ENCODE data around the gene HS3ST5. TPM values are rescaled to one million over a fixed set of nuclear protein-coding genes. Genes with fewer than 3 reads are reported as not detected.

The HS3ST5 gene
- total RNA-seq, 1 experiment from 2014 or later = 0.29 TPM

DNA sequence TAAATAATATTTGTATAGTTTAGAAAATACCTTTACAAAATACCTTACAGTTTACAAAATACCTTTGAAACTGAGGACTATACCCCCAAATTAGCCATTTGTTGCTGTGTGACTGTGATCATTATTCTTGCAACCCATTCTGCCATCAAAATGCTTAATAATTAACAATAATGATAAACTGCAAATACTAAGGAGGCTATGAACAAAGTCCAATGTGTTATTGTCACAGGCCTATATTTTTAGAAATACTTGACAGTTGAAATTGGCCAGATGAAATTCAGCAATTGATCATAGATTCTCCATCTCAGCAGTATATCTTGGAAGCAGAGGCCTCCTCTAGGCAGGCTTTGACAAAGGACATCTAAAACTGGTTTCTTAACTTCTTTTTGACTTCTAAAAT is 178.6 kb downstream of the HS3ST5 start:
- no TSS peak for BruUV-seq (replicated peaks)
- Mint-ChIP-seq H3K9me3 (ENCODE audit: unreplicated experiment) (no peaks in the 10 kb centered on the region), H3K27me3 (ENCODE audit: insufficient read depth, unreplicated experiment) (no peaks in the 10 kb centered on the region), H3K4me1 (ENCODE audit: low read depth, unreplicated experiment) (peaks cover 19% of the 10 kb centered on the region), H3K36me3 (ENCODE audit: insufficient read depth, unreplicated experiment) (no peaks in the 10 kb centered on the region), H3K4me3 (ENCODE audit: unreplicated experiment) (no peak overlapping the region), H3K27ac (ENCODE audit: unreplicated experiment) (no peak overlapping the region)
- H3K27me3 ChIP-seq (replicated peaks; ENCODE audit: control insufficient read depth, insufficient read depth, low read length) = no peaks in the 10 kb centered on the region
- intact Hi-C loops (cut with micrococcal nuclease; ENCODE audit: unreplicated experiment) = no loop called here
- ChIA-PET POLR2A (no interaction called here), CTCF (no interaction called here)
- no peaks in the 10 kb centered on the region for H3K9me3 ChIP-seq
- H3K4me3 ChIP-seq (ENCODE audit: low read depth, low read length) = no peak overlapping the region
- peaks cover 34% of the 10 kb centered on the region for H3K4me1 ChIP-seq
- TF ChIP-seq, protein P1, sequence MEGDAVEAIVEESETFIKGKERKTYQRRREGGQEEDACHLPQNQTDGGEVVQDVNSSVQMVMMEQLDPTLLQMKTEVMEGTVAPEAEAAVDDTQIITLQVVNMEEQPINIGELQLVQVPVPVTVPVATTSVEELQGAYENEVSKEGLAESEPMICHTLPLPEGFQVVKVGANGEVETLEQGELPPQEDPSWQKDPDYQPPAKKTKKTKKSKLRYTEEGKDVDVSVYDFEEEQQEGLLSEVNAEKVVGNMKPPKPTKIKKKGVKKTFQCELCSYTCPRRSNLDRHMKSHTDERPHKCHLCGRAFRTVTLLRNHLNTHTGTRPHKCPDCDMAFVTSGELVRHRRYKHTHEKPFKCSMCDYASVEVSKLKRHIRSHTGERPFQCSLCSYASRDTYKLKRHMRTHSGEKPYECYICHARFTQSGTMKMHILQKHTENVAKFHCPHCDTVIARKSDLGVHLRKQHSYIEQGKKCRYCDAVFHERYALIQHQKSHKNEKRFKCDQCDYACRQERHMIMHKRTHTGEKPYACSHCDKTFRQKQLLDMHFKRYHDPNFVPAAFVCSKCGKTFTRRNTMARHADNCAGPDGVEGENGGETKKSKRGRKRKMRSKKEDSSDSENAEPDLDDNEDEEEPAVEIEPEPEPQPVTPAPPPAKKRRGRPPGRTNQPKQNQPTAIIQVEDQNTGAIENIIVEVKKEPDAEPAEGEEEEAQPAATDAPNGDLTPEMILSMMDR (IDR thresholded peaks at IDR 0.05; ENCODE audit: insufficient read depth in 1 of 2, low read depth in 1 of 2, low read length in 1 of 2, severe bottlenecking in 1 of 2, unreplicated experiment in 1 of 2) = no peak
- no peaks in the 10 kb centered on the region for H3K36me3 ChIP-seq (ENCODE audit: control insufficient read depth, insufficient read depth, low read length)
- no peak for DNase-seq

DNA sequence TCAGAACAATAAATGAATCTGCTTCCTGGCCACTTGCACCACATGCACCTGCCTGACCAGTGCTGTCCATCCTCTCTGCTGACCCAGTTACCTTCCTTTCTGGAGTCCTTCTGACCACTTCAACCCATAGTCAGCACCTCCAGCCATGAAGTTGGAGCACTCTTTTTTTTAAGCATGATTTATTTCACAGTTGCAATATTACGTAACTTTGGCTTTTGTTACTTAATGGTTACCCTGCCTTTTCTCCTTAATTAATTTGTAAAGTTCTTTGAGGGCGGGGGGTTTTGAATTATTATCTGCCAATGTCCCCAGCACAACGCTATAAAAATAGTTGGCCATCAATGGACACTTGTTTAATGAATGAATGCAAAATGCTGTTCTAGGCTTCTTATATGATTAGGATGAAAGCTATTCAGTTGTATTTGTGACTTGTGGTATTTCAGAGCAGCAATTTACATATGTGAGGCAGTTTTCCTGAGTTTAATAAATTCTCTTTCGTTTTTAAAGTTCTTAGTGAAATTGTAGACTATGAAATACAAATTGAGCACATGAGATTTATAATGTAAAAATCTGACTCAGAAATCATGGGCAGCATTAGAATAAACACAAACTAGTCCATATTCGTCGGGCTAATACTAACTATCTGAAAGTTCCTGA is 180.0 kb downstream of the HS3ST5 start:
- CTCF ChIA-PET = no interaction called here
- H3K4me1 ChIP-seq = peaks cover 22% of the 10 kb centered on the region
- POLR2A ChIA-PET = no interaction called here

DNA sequence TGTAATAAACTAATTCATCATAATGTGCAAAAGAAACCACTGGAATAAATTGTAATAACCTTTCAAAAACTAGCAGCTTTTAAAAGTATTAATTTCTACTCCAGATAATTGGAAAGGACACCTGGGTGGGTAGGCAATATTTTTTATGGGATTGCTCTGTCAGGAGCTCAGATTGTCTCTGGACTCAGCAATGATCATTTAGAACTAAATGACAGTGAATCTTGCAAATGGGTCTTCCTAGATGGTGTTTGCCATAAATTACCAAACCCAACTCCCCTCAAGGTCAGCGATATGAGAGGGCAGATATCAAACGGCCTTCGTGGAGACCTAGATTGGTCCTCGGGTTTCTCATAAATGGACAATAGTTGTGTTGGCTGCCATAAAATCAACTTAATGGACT is 181.9 kb downstream of the HS3ST5 start:
- Mint-ChIP-seq H3K27ac (ENCODE audit: unreplicated experiment) (no peak overlapping the region), H3K4me1 (ENCODE audit: low read depth, unreplicated experiment) (peaks cover 6% of the 10 kb centered on the region), H3K9me3 (ENCODE audit: unreplicated experiment) (no peaks in the 10 kb centered on the region), H3K4me3 (ENCODE audit: unreplicated experiment) (no peak overlapping the region), H3K36me3 (ENCODE audit: insufficient read depth, unreplicated experiment) (no peaks in the 10 kb centered on the region), H3K27me3 (ENCODE audit: insufficient read depth, unreplicated experiment) (no peaks in the 10 kb centered on the region)
- H3K9me3 ChIP-seq = no peaks in the 10 kb centered on the region
- H3K4me3 ChIP-seq (ENCODE audit: low read depth, low read length) = no peak overlapping the region
- intact Hi-C loops (cut with micrococcal nuclease; ENCODE audit: unreplicated experiment) = no loop called here
- TF ChIP-seq, protein P1 (IDR thresholded peaks at IDR 0.05; ENCODE audit: insufficient read depth in 1 of 2, low read depth in 1 of 2, low read length in 1 of 2, severe bottlenecking in 1 of 2, unreplicated experiment in 1 of 2) = no peak
- no TSS peak for BruUV-seq (replicated peaks)
- POLR2A ChIA-PET = no interaction called here
- H3K27me3 ChIP-seq (replicated peaks; ENCODE audit: control insufficient read depth, insufficient read depth, low read length) = no peaks in the 10 kb centered on the region
- DNase-seq = no peak
- H3K4me1 ChIP-seq = peaks cover 13% of the 10 kb centered on the region
- H3K36me3 ChIP-seq (ENCODE audit: control insufficient read depth, insufficient read depth, low read length) = no peaks in the 10 kb centered on the region
- CTCF ChIA-PET = no interaction called here

More for the DNA sequence above, 180.0 kb downstream of the HS3ST5 start:
- no TSS peak for BruUV-seq (replicated peaks)
- Mint-ChIP-seq H3K4me3 (ENCODE audit: unreplicated experiment) (no peak overlapping the region), H3K27me3 (ENCODE audit: insufficient read depth, unreplicated experiment) (no peaks in the 10 kb centered on the region), H3K4me1 (ENCODE audit: low read depth, unreplicated experiment) (peaks cover 8% of the 10 kb centered on the region), H3K36me3 (ENCODE audit: insufficient read depth, unreplicated experiment) (no peaks in the 10 kb centered on the region), H3K9me3 (ENCODE audit: unreplicated experiment) (no peaks in the 10 kb centered on the region), H3K27ac (ENCODE audit: unreplicated experiment) (no peak overlapping the region)
- H3K36me3 ChIP-seq (ENCODE audit: control insufficient read depth, insufficient read depth, low read length) = no peaks in the 10 kb centered on the region
- no peak overlapping the region for H3K4me3 ChIP-seq (ENCODE audit: low read depth, low read length)
- TF ChIP-seq, protein P1 (IDR thresholded peaks at IDR 0.05; ENCODE audit: insufficient read depth in 1 of 2, low read depth in 1 of 2, low read length in 1 of 2, severe bottlenecking in 1 of 2, unreplicated experiment in 1 of 2) = no peak
- no peak for DNase-seq
- H3K27me3 ChIP-seq (replicated peaks; ENCODE audit: control insufficient read depth, insufficient read depth, low read length) = no peaks in the 10 kb centered on the region
- intact Hi-C loops (cut with micrococcal nuclease; ENCODE audit: unreplicated experiment) = no loop called here
- H3K9me3 ChIP-seq = no peaks in the 10 kb centered on the region
